SK-N-MC (cell line): ENCODE results near the gene SSR3.

Source experiments
- EZH2 ChIP-seq: fragments of 200-600 bp; sonication (generic); IDR thresholded peaks from one replicate; pipeline ENCODE4 v1.6.1; 2017; ENCODE audit warnings: antibody characterized with exemption
- FOXP2 ChIP-seq: optimal IDR thresholded peaks from 2 replicates; pipeline ENCODE3; 2011; ENCODE audit warnings: mild to moderate bottlenecking, moderate library complexity; ENCODE audit not compliant: insufficient read depth; ENCODE audit errors: extremely low read length, control extremely low read depth

- no peak for TF ChIP-seq EZH2
- no peak for TF ChIP-seq FOXP2
Observed at GRCh38 chr3:156563900-156564682, 9.2 kb upstream of the SSR3 start.
